AG09319 (cell line): ENCODE results near the gene DSN1.

Experiments
- DNase-seq: peaks from one replicate; pipeline ENCODE4 v3.0.0-alpha.2; 2010; ENCODE audit warnings: low read depth; ENCODE audit errors: extremely low read depth
- TF ChIP-seq, protein P1 (sequence below): IDR thresholded peaks from 2 replicates; pipeline ENCODE4 v1.5.1; 2011; ENCODE audit warnings: low read depth, mild to moderate bottlenecking, inconsistent platforms, low read length, moderate library complexity

DSN1 gene

DNA sequence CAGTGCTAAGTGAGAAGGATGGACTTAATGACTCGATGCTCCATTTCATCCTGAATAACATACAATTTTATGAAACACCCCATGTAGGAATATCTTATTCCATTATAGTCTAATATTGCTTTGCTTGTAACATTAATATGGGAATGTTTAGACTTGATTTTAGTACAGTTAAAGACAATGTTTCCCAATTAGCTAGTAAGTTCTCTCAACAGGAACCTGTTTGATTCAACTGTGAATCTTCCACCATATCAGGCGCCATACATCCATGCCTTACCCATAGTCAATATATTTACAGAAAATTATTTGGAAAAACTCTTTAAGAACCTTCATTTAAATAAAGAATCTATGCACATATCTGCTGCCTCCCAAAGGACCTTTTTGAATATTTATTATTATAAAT lies 31.0 kb downstream of the DSN1 start:
- no peak for DNase-seq
- TF ChIP-seq, protein P1, sequence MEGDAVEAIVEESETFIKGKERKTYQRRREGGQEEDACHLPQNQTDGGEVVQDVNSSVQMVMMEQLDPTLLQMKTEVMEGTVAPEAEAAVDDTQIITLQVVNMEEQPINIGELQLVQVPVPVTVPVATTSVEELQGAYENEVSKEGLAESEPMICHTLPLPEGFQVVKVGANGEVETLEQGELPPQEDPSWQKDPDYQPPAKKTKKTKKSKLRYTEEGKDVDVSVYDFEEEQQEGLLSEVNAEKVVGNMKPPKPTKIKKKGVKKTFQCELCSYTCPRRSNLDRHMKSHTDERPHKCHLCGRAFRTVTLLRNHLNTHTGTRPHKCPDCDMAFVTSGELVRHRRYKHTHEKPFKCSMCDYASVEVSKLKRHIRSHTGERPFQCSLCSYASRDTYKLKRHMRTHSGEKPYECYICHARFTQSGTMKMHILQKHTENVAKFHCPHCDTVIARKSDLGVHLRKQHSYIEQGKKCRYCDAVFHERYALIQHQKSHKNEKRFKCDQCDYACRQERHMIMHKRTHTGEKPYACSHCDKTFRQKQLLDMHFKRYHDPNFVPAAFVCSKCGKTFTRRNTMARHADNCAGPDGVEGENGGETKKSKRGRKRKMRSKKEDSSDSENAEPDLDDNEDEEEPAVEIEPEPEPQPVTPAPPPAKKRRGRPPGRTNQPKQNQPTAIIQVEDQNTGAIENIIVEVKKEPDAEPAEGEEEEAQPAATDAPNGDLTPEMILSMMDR: no peak

GRCh38 chr20:36741072-36741471 lies 32.5 kb downstream of the DSN1 start:
- TF ChIP-seq, protein P1: no peak
- no peak for DNase-seq

GRCh38 chr20:36737183-36737499 lies 36.4 kb downstream of the DSN1 start:
- no peak for DNase-seq
- TF ChIP-seq, protein P1: no peak

- TF ChIP-seq, protein P1: no peak
- DNase-seq: no peak
Measured at GRCh38 chr20:36736451-36737182, 36.9 kb downstream of the DSN1 start.

GRCh38 chr20:36732456-36732855 lies 41.1 kb downstream of the DSN1 start:
- no peak for DNase-seq
- TF ChIP-seq, protein P1: no peak

- DNase-seq: no peak
- TF ChIP-seq, protein P1: no peak
Measured at GRCh38 chr20:36728986-36729385, 44.6 kb downstream of the DSN1 start.

- DNase-seq: no peak
- TF ChIP-seq, protein P1: no peak
Measured at GRCh38 chr20:36726168-36726567, 47.4 kb downstream of the DSN1 start.
